WTC11 (cell line): ENCODE measurements around the gene OSM. TPM values are rescaled to one million over a fixed set of nuclear protein-coding genes. Genes with fewer than 3 reads are reported as not detected.

Source experiments
- ATAC-seq: fragments of 200-7000 bp; cut with Tn5 transposase; 2 replicates; pipeline ENCODE4 v1.10.0; 2021; ENCODE audit warnings: mild to moderate bottlenecking, moderate library complexity
- CTCF ChIA-PET: fragments of 300-600 bp; sonication (Branson Sonifier 250); formaldehyde crosslinking; loops from one replicate; lab custom pipeline; 2021; ENCODE audit warnings: antibody characterized with exemption; lab: Charles Lee
- POLR2A ChIA-PET: fragments of 350-600 bp; sonication (Branson Sonifier 250); formaldehyde crosslinking; loops from one replicate; lab custom pipeline; 2021; ENCODE audit warnings: antibody characterized with exemption; lab: Charles Lee
- DNase-seq: peaks from one replicate; pipeline ENCODE4 v3.0.0; 2021; ENCODE audit warnings: low spot score
- H3K27ac Mint-ChIP-seq: 2 replicates; pipeline ENCODE4 v1.8.0; 2021; ENCODE audit warnings: mixed read lengths
- H3K27me3 Mint-ChIP-seq: 2 replicates; pipeline ENCODE4 v1.8.0; 2021; ENCODE audit warnings: low read depth, mild to moderate bottlenecking, moderate library complexity, mixed read lengths
- H3K36me3 Mint-ChIP-seq: 2 replicates; pipeline ENCODE4 v1.8.0; 2021; ENCODE audit warnings: mixed read lengths
- H3K4me1 Mint-ChIP-seq: 2 replicates; pipeline ENCODE4 v1.8.0; 2022; ENCODE audit warnings: mixed read lengths
- H3K4me3 Mint-ChIP-seq: 2 replicates; pipeline ENCODE4 v1.8.0; 2021; ENCODE audit warnings: mild to moderate bottlenecking, moderate library complexity, mixed read lengths
- H3K9me3 Mint-ChIP-seq: 2 replicates; pipeline ENCODE4 v1.8.0; 2021; ENCODE audit warnings: mixed read lengths
- AFF4 ChIP-seq: sonication (generic); formaldehyde crosslinking; IDR thresholded peaks from 2 replicates; pipeline ENCODE4 v1.8.1; 2023; ENCODE audit warnings: mild to moderate bottlenecking, missing genetic modification reagents, borderline replicate concordance
- ARID4B ChIP-seq: sonication (generic); formaldehyde crosslinking; IDR thresholded peaks from 2 replicates; pipeline ENCODE4 v1.8.0; 2023; ENCODE audit warnings: missing genetic modification reagents, mild to moderate bottlenecking, borderline replicate concordance
- GABPB1 ChIP-seq: sonication (generic); formaldehyde crosslinking; IDR thresholded peaks from 2 replicates; pipeline ENCODE4 v1.8.1; 2023; ENCODE audit warnings: mild to moderate bottlenecking, missing genetic modification reagents
- KAT7 ChIP-seq: sonication (generic); formaldehyde crosslinking; IDR thresholded peaks from 2 replicates; pipeline ENCODE4 v1.8.1; 2023; ENCODE audit warnings: missing genetic modification reagents, mild to moderate bottlenecking, borderline replicate concordance
- MAX ChIP-seq: sonication (generic); formaldehyde crosslinking; IDR thresholded peaks from 2 replicates; pipeline ENCODE4 v1.8.0; 2022; ENCODE audit warnings: mild to moderate bottlenecking, missing genetic modification reagents
- SOX15 ChIP-seq: fragments of 250-450 bp; sonication (Bioruptor Pico); IDR thresholded peaks from 2 replicates; pipeline ENCODE4 v1.9.0; 2021; ENCODE audit warnings: mild to moderate bottlenecking
- STAT6 ChIP-seq: sonication (generic); formaldehyde crosslinking; conservative IDR thresholded peaks from 2 replicates; pipeline ENCODE4 v1.8.1; 2023; ENCODE audit warnings: mild to moderate bottlenecking, low read depth, missing genetic modification reagents, moderate library complexity
- ZBTB21 ChIP-seq: sonication (generic); formaldehyde crosslinking; IDR thresholded peaks from 2 replicates; pipeline ENCODE4 v1.8.1; 2023; ENCODE audit warnings: mild to moderate bottlenecking, missing genetic modification reagents, borderline replicate concordance
- ZNF121 ChIP-seq: sonication (generic); formaldehyde crosslinking; IDR thresholded peaks from 2 replicates; pipeline ENCODE4 v1.8.0; 2023; ENCODE audit warnings: missing genetic modification reagents
- ZNF416 ChIP-seq: fragments of 250-450 bp; sonication (Bioruptor Pico); IDR thresholded peaks from 2 replicates; pipeline ENCODE4 v1.9.0; 2021; ENCODE audit warnings: mild to moderate bottlenecking, inconsistent platforms
- ZNF425 ChIP-seq: fragments of 250-450 bp; sonication (Bioruptor Pico); conservative IDR thresholded peaks from 2 replicates; pipeline ENCODE4 v1.9.0; 2021; ENCODE audit warnings: mild to moderate bottlenecking
- total RNA-seq: library from RNA; stranded (reverse); gene quantifications from 3 replicates; pipeline ENCODE4 v1.2.3, GENCODE V29; 2021

OSM gene
- total RNA-seq, 1 experiment from 2014 or later: not detected

GRCh38 chr22:30304495-30305244 is 38.0 kb upstream of the OSM start (continued):
- TF ChIP-seq AFF4 (CRISPR knock-in tag) (no peak), SOX15 (no peak)

- ChIA-PET CTCF (interaction anchor here (0.6 to 7.9 kb wide), 5 partner anchors 14 to 933 kb away, joined by 3 to 57 read pairs (median 4); partner anchors contain the start of genes CASTOR1 and RNF215), POLR2A (no interaction called here)
- H3K4me3 Mint-ChIP-seq: no peak overlapping the region
- no peaks in the 10 kb centered on the region; the same call in 1 of the 2 replicates for H3K36me3 Mint-ChIP-seq
- ATAC-seq (no peak), DNase-seq (no peak)
- no peaks in the 10 kb centered on the region for H3K4me1 Mint-ChIP-seq
- TF ChIP-seq KAT7 (CRISPR knock-in tag) (no peak), ZNF425 (CRISPR knock-in tag) (no peak), ZNF416 (CRISPR knock-in tag) (no peak), ARID4B (no peak), MAX (no peak), GABPB1 (CRISPR knock-in tag) (no peak)
- no peaks in the 10 kb centered on the region for H3K27me3 Mint-ChIP-seq
- peak overlapping the region; percentile 58 for H3K27ac Mint-ChIP-seq
- H3K9me3 Mint-ChIP-seq: no peaks in the 10 kb centered on the region
Observed at GRCh38 chr22:30302810-30303138, 36.1 kb upstream of the OSM start.

- no peak for TF ChIP-seq ZNF121 (CRISPR knock-in tag)
- no peak for TF ChIP-seq STAT6 (CRISPR knock-in tag)
- no peak for TF ChIP-seq ZBTB21
- no peak for TF ChIP-seq SOX15
- Mint-ChIP-seq H3K4me3 (no peak overlapping the region), H3K9me3 (no peaks in the 10 kb centered on the region), H3K27me3 (no peaks in the 10 kb centered on the region), H3K27ac (peak overlapping the region; percentile 58; the same call in 1 of the 2 replicates), H3K4me1 (no peaks in the 10 kb centered on the region), H3K36me3 (no peaks in the 10 kb centered on the region; the same call in 1 of the 2 replicates)
- ChIA-PET POLR2A (no interaction called here), CTCF (interaction anchor here (0.5 to 7.9 kb wide), 7 partner anchors 13 to 932 kb away, joined by 3 to 57 read pairs (median 4); partner anchors contain the start of genes CASTOR1 and RNF215)
- DNase-seq (no peak), ATAC-seq (no peak)
Observed at GRCh38 chr22:30301995-30302809, 35.6 kb upstream of the OSM start.
